Measurements from ENCODE around the gene ZNF335. TPM values are rescaled to one million over a fixed set of nuclear protein-coding genes. Genes with fewer than 3 reads are reported as not detected.
A peak's percentile ranks its signal among the peaks of the same experiment; 100 is the strongest.

ZNF335 gene
- total and polyA plus RNA-seq, 2 of the 13 experiments (the other 11 are each of a cell fraction or from before 2014, with no cell fraction given) = 9.7 to 13.7 TPM

- no TSS peak for BruUV-seq (replicated peaks)
- H3K9me3 ChIP-seq (ENCODE audit: low read length) = no peaks in the 10 kb centered on the region
- no peaks in the 10 kb centered on the region; a peak in 1 of 5 replicates for H3K27me3 ChIP-seq (ENCODE audit: control insufficient read depth in 1 of 2, insufficient read depth in 2 of 2, low read length in 2 of 2)
- in situ Hi-C loops (cut with HindIII; ENCODE audit: extremely low pct_ligation_motif_present, low pct_unique_long_range_greater_than_20kb) = no loop called here
- DNase-seq (ENCODE audit: low spot score) (no peak), ATAC-seq (peak; percentile 7), FAIRE-seq (no peak)
- H3K36me3 ChIP-seq (replicated peaks in 1 of 2; ENCODE audit: control insufficient read depth in 1 of 2, insufficient read depth in 2 of 2, low read length in 2 of 2) = no peaks in the 10 kb centered on the region
- intact Hi-C loops (cut with micrococcal nuclease; ENCODE audit: unreplicated experiment) = loop anchor here (2.0 kb wide), 1 partner anchor 36 kb away; the partner anchor contains the start of genes CTSA and NEURL2
- H3K4me2 ChIP-seq (ENCODE audit: low read depth, low read length) = peak overlapping the region; percentile 68
- H3K4me1 ChIP-seq (ENCODE audit: insufficient read depth, low read length) = peaks cover 79% of the 10 kb centered on the region
- H3K4me3 ChIP-seq (replicated peaks in 1 of 3; ENCODE audit: insufficient read depth in 1 of 3, low read depth in 2 of 3, low read length in 3 of 3) = peak overlapping the region in 1 of 3 experiments; percentile 21; a peak in 1 of 6 replicates
- no peak overlapping the region; the same call in 1 of the 2 replicates for H3K9ac ChIP-seq (ENCODE audit: insufficient read depth, low read depth, low read length)
- WGBS (ENCODE audit: low lambda C conversion rate) = 32% methylated on average over 2 of the region's 2 CpGs
- ChIA-PET CTCF (ENCODE audit: low intra/inter-chr PET ratio, low total read pairs) (no interaction called here), POLR2A (interaction anchor here (0.6 to 6.0 kb wide), 13 partner anchors 8 to 93 kb away, joined by 3 to 100 read pairs (median 15); partner anchors contain the start of genes CTSA, NEURL2, PCIF1 and SNX21)
- H4K20me1 ChIP-seq (ENCODE audit: insufficient read depth, low read length) = no peaks in the 10 kb centered on the region
- H2AFZ ChIP-seq (ENCODE audit: low read length) = no peak overlapping the region
- H3K79me2 ChIP-seq (ENCODE audit: insufficient read depth, low read length) = no peaks in the 10 kb centered on the region
- H3K27ac ChIP-seq (ENCODE audit: extremely low read length, insufficient read depth, low read length) = peak overlapping the region; percentile 72
- TF ChIP-seq ZSCAN21 (CRISPR knock-in tag; IDR thresholded peaks at IDR 0.05; ENCODE audit: borderline replicate concordance) = 0 out of 2 replicates have a peak, but pooled peaks have one; percentile 7
- 0 out of 2 replicates have a peak, but pooled peaks have one; percentile 3 for TF ChIP-seq TOPORS (CRISPR knock-in tag; IDR thresholded peaks at IDR 0.05)
- 0 out of 2 replicates have a peak, but pooled peaks have one; percentile 0 for TF ChIP-seq ZKSCAN1 (IDR thresholded peaks at IDR 0.05; ENCODE audit: low read length)
- no peak for TF ChIP-seq ZNF589 (CRISPR knock-in tag; conservative IDR thresholded peaks at IDR 0.05)
- TF ChIP-seq ZNF318 (CRISPR knock-in tag; IDR thresholded peaks at IDR 0.05) = 0 out of 2 replicates have a peak, but pooled peaks have one; percentile 8
- TF ChIP-seq ZNF337 (CRISPR knock-in tag; IDR thresholded peaks at IDR 0.05; ENCODE audit: borderline replicate concordance, low read depth) = no peak
- 0 out of 2 replicates have a peak, but pooled peaks have one; percentile 51 for TF ChIP-seq ZNF670 (CRISPR knock-in tag; IDR thresholded peaks at IDR 0.05; ENCODE audit: borderline replicate concordance)
- no peak for TF ChIP-seq TRIM22 (IDR thresholded peaks at IDR 0.05)
- 0 out of 2 replicates have a peak, but pooled peaks have one; percentile 41 for TF ChIP-seq KDM2A (CRISPR knock-in tag; IDR thresholded peaks at IDR 0.05; ENCODE audit: borderline replicate concordance, low read depth)
- TF ChIP-seq ZNF446 (CRISPR knock-in tag; IDR thresholded peaks at IDR 0.05) = no peak
- no peak for TF ChIP-seq RFX3 (CRISPR knock-in tag; IDR thresholded peaks at IDR 0.05)
- TF ChIP-seq ZFP82 (CRISPR knock-in tag; IDR thresholded peaks at IDR 0.05; ENCODE audit: borderline replicate concordance) = 0 out of 2 replicates have a peak, but pooled peaks have one; percentile 60
- TF ChIP-seq ATF7-NPFF (CRISPR knock-in tag; IDR thresholded peaks at IDR 0.05; ENCODE audit: low read depth) = 0 out of 2 replicates have a peak, but pooled peaks have one; percentile 2
- TF ChIP-seq ZBTB20 (CRISPR knock-in tag; IDR thresholded peaks at IDR 0.05; ENCODE audit: borderline replicate concordance, low read depth) = no peak
- TF ChIP-seq CBX1 (IDR thresholded peaks at IDR 0.05; ENCODE audit: low read depth) = peak; percentile 3
- TF ChIP-seq ZNF460 (CRISPR knock-in tag; IDR thresholded peaks at IDR 0.05; ENCODE audit: borderline replicate concordance) = 0 out of 2 replicates have a peak, but pooled peaks have one; percentile 5
Measured at GRCh38 chr20:45926731-45927070, 45.3 kb downstream of the ZNF335 start.

Data from HepG2 (cell line).